ENCODE results near the gene CMA1.
"Not testable (repeated sequence)": the region's sequence is repeated elsewhere in the genome, so short reads cannot be mapped to it uniquely, and the experiment has no call there.

The CMA1 gene

GRCh38 chr14:24518851-24519250 is 10.8 kb upstream of the CMA1 start:
- no peak overlapping the region for H3K4me3 ChIP-seq (ENCODE audit: low read depth, low read length)
- DNase-seq (ENCODE audit: low read depth) = no peak
- TF ChIP-seq, protein P1, sequence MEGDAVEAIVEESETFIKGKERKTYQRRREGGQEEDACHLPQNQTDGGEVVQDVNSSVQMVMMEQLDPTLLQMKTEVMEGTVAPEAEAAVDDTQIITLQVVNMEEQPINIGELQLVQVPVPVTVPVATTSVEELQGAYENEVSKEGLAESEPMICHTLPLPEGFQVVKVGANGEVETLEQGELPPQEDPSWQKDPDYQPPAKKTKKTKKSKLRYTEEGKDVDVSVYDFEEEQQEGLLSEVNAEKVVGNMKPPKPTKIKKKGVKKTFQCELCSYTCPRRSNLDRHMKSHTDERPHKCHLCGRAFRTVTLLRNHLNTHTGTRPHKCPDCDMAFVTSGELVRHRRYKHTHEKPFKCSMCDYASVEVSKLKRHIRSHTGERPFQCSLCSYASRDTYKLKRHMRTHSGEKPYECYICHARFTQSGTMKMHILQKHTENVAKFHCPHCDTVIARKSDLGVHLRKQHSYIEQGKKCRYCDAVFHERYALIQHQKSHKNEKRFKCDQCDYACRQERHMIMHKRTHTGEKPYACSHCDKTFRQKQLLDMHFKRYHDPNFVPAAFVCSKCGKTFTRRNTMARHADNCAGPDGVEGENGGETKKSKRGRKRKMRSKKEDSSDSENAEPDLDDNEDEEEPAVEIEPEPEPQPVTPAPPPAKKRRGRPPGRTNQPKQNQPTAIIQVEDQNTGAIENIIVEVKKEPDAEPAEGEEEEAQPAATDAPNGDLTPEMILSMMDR (conservative IDR thresholded peaks at IDR 0.05; ENCODE audit: low read depth, low read length) = no peak

DNA sequence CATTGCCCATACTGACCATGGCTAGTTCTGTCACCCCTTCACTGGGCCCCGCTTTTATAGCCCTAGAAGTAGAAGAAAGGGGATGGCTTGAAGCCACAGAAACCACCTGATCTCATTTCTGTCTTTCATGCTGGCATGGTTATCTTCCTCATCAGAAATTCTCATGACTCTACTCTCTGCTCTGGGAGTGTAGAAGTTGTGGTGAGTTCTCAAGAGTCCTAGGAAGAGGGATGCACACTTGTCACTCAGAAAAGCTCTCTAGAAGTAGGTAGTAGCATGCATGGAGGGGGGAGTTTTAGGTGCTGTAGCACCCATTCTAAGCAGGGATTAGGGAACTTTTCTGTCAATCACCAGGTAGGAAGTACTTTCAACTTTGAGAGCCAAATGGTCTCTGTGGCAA is 6.1 kb upstream of the CMA1 start:
- TF ChIP-seq, protein P1 (conservative IDR thresholded peaks at IDR 0.05; ENCODE audit: low read depth, low read length) = no peak
- H3K4me3 ChIP-seq (ENCODE audit: low read depth, low read length) = no peak overlapping the region
- DNase-seq (ENCODE audit: low read depth) = no peak

- TF ChIP-seq, protein P1 (conservative IDR thresholded peaks at IDR 0.05; ENCODE audit: low read depth, low read length) = no peak
- no peak for DNase-seq (ENCODE audit: low read depth)
- no peak overlapping the region for H3K4me3 ChIP-seq (ENCODE audit: low read depth, low read length)
These were observed 4.9 kb upstream of the CMA1 start for GRCh38 chr14:24513009-24513408.

- H3K4me3 ChIP-seq (ENCODE audit: low read depth, low read length) = no peak overlapping the region
- no peak for DNase-seq (ENCODE audit: low read depth)
- TF ChIP-seq, protein P1 (conservative IDR thresholded peaks at IDR 0.05; ENCODE audit: low read depth, low read length) = no peak
These were observed 1.6 kb downstream of the CMA1 start for GRCh38 chr14:24506443-24506842.

GRCh38 chr14:24504425-24504950 is 3.6 kb downstream of the CMA1 start:
- no peak overlapping the region for H3K4me3 ChIP-seq (ENCODE audit: low read depth, low read length)
- no peak for DNase-seq (ENCODE audit: low read depth)
- TF ChIP-seq, protein P1 (conservative IDR thresholded peaks at IDR 0.05; ENCODE audit: low read depth, low read length) = no peak

DNA sequence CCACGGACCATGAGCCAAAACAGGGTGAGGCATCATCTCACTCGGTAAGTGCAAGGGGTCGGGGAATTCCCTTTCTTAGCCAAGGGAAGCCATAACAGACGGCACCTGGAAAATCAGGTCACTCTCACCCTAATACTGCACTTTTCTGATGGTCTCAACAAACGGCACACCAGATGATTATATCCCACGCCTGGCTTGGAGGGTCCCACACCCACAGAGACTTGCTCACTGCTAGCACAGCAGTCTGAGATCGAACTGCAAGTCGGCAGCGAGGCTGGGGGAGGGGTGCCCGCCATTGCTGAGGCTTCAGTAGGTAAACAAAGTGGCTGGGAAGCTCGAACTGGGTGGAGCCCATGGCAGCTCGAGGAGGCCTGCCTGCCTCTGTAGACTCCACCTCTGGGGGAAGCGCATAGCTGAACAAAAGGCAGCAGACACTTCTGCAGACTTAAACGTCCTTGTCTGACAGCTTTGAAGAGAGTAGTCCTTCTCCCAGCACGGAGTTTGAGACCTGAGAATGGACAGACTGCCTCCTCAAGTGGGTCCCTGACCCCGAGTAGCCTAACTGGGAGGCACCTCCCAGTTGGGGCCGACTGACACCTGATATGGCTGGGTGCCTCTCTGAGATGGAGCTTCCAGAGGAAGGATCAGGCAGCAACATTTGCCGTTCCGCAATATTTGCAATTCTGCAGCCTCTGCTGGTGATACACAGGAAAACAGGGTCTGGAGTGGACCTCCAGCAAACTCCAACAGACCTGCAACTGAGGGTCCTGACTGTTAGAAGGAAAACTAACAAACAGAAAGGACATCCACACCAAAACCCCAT is 16.3 kb downstream of the CMA1 start:
- not testable (repeated sequence) for DNase-seq (ENCODE audit: low read depth); H3K4me3 ChIP-seq (ENCODE audit: low read depth, low read length)

DNA sequence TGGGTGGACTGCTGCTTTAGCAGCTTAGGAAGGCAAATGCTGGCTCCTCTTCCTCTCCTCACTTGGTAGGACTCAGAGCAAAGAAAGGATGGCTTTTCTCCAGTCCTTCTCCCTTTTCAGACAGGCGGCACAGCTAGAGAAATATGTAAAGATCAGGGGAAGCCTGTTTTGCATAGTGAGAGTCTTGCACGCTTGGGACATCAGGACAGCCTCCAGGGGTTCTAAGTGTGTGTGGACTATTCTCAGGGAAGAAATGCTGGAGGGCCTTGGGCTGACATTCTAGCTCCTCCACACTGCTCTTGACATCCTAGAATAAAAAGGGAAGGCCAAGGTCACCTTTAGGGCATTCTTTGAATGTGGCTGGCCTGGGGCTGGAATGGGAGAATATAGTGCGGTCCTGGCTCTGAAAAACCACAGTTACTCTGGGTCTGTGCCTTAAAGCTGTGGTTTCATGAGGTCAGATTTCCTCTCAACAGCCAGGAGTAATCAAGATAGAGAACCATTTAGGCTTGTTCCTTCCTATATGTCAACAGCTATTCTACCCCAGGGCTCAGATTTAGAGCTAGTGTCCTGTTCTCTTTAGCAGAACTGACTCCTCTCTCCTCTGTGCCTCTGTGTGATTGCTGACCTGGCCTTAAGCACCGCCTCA is 24.3 kb downstream of the CMA1 start:
- H3K4me3 ChIP-seq (ENCODE audit: low read depth, low read length) = no peak overlapping the region
- TF ChIP-seq, protein P1 (conservative IDR thresholded peaks at IDR 0.05; ENCODE audit: low read depth, low read length) = no peak
- DNase-seq (ENCODE audit: low read depth) = peak; percentile 10

DNA sequence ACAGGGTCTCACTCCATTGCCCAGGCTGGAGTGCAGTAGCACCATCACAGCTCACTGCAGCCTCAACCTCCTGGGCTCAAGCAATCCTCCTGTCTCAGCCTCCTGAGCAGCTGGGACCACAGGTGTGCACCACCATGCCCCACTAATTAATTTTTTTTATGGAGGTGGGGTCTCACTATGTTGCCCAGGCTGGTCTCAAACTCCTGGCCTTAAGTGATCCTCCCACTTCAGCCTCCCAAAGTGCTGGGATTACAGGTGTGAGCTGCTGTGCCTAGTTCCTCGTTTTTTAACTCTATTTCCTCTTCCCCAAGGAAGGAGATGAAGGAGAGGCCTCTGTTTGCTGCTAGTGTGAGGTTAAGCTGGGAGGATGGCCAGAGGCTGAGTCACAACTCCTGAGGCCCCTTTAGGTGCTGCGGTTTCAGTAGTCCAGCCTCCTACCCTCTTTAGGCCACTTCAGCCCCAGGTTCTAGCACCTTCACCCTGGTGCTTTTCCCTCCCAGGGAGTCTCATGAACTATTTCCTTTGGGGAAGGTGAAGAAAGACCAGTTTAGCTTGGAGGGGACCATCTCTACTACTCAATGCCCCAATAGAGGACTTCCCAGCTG is 25.3 kb downstream of the CMA1 start:
- not testable (repeated sequence) for H3K4me3 ChIP-seq (ENCODE audit: low read depth, low read length)
- peak; percentile 27 for DNase-seq (ENCODE audit: low read depth)
